ENCODE measurements around the gene SKAP1.
A peak's percentile ranks its signal among the peaks of the same experiment; 100 is the strongest.

The SKAP1 gene

DNA sequence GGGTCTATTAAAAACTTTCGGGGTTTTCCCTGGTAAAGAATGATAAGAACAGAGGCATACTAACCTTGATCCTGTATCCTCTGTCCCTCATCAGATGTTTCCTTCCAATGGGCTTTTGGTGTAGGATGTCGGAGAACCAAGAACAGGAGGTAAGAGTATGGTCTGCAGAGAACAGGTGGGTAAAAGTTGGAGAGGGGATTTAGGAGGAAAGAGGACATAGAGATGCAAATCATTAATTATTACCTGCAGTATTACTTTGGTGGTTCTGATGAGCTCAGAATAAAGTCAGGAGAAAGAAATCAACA, 318.1 kb downstream of the SKAP1 start:
- no peak for TF ChIP-seq POLR2A (IDR thresholded peaks at IDR 0.05; ENCODE audit: low read length)
- TF ChIP-seq GATA1 (IDR thresholded peaks at IDR 0.05; ENCODE audit: low read depth, low read length) = no peak

DNA sequence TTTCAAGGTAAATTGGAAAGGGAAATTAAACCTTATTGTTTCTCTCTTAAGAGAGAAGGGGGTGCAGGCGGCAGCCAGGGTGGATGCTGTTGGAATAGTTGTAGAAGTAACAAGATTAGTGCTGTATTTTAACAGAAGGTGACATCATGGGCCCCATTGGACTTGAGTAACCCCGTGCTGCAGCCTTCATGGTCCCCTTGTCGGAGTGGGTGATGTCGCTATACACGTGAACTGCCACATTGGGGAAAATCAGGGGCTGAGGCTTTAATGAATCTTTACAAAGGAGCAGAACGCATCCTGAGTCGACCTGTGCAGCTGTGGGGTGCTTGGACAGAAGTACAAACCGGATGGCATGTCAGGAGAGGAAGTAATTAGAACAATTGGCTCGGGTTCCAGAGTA, 319.3 kb downstream of the SKAP1 start:
- TF ChIP-seq GATA1 (IDR thresholded peaks at IDR 0.05; ENCODE audit: low read depth, low read length) (no peak), POLR2A (IDR thresholded peaks at IDR 0.05; ENCODE audit: low read length) (no peak)
- DNase-seq = no peak

More for the DNA sequence above, 318.1 kb downstream of the SKAP1 start:
- no peak for DNase-seq

DNA sequence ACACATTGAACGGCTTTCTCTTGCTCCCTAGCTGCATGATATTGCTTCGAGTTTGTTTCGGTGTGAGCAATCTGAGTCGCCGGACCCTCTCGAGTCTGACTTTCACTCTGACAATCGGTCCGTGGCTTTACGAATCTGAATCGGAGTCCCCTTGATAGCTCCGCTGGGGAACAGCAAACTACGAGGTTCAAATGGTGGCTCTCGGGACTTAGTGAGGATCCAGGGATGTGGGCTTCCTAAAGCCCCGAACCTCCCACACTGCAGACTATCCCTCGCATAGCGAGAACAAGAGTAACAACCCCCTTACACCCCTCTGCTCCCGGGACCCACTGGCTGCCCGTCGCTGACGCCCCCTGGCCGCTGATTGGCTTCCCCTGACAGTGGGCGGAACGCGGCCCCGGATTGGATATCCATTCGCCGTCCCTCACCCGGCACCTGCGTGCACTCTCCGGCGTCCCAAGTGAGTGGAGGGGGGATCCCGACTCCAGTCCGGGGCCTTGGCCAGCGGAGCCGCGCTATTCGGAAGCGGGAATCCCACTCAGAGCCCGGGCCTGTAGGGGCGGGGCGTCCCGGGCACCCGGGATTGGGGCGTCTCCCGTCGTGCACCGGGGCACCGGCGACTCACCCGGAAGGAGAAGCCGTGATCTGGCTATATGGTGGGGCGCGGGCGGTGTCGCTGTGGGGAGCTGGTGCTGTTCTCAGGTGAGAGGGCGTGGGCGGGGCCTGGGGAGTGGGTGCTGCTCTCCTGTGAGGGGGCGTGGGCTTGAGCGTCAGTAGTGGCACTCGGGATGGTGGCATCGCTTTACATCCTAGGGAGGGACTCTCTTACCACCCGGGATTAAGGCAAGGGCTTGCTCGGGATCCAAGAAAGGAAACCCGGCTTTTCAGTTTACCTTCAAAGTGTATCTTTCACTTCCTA, 322.6 kb downstream of the SKAP1 start, which contains the start of gene SNX11:
Gene SNX11 (plus strand): TSS at position 630 of the 919 bp plus-strand sequence. CDS start 4,278 bp downstream, outside the sequence.
- peak; percentile 89 to 92 for DNase-seq
- TF ChIP-seq GATA1 (IDR thresholded peaks at IDR 0.05; ENCODE audit: low read depth, low read length) (no peak), POLR2A (IDR thresholded peaks at IDR 0.05; ENCODE audit: low read length) (peak; percentile 76)

DNA sequence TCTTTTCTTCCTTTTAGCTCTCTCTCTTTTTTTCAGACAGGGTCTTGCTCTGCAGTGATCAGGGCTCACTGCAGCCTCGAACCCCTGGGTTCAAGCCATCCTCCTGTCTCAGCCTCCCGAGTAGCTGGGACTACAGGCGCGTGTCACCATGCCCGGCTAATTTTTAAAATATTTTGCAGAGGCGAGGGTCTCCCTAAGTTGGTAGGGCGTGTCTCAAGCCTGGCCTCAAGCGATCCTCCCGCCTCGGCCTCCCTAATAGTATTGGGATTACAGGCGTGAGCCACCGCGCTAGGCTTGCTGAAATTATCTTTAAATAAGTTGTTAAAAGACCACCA, 323.2 kb downstream of the SKAP1 start:
- no peak for DNase-seq
- TF ChIP-seq GATA1 (IDR thresholded peaks at IDR 0.05; ENCODE audit: low read depth, low read length) (no peak), POLR2A (IDR thresholded peaks at IDR 0.05; ENCODE audit: low read length) (no peak)

DNA sequence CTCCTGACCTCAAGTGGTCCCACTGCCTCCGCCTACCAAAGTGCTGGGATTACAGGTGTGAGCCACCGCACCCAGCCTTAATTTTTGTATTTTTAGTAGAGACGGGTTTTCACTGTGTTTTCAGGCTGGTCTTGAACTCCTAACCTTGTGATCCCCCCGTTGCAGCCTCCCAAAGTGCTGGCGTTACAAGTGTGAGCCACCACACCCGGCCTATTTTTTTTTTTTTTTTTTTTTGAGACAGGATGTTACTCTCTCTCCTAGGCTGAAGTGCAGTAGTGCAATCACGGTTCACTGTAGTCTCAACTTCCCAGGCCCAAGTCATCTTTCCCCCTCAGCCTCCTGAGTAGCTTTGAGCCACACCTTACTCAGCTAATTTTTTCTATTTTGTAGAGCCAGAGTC, 325.6 kb downstream of the SKAP1 start:
- DNase-seq = no peak
- no peak for TF ChIP-seq POLR2A (IDR thresholded peaks at IDR 0.05; ENCODE audit: low read length)
- no peak for TF ChIP-seq GATA1 (IDR thresholded peaks at IDR 0.05; ENCODE audit: low read depth, low read length)

DNA sequence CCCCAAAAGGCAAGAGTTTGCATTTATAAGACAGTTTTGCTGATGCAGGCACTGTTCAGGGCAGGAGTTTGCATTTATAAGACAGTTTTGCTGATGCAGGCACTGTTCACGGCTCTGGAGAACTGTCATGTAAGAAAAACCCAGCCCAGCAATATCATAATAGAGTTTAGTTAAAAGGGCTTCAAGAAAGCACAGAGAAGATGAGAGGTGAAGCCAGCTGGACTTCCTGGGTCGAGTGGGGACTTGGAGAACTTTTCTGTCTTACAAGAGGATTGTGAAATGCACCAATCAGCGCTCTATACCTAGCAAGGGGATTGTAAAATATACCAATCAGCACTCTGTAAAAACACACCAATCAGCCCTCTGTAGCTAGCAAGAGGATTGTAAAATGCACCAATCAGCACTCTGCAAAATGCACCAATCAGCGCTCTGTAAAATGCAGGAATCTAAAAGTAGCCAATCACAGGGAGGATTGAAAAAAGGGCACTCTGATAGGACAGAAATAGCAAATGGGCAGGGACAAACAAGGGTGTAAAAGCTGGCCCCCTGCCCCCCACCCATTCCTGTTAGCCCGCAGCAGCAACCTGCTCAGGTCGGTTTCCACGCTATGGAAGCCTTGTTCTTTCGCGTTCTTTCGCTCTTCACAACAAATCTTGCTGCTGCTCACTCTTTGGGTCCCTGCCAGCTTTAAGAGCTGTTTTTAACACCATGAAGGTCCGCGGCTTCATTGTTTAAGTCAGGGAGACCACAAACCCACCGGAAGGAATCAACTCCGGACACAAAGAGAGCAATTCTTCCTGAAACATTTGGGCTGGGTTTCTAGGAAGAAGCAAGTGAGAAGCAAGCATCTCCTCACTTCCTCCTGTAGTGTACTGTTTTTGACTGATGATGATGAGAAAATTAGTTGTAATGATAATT, 327.0 kb downstream of the SKAP1 start:
- DNase-seq = peak; percentile 48 to 65
- TF ChIP-seq POLR2A (IDR thresholded peaks at IDR 0.05; ENCODE audit: low read length) (no peak), GATA1 (IDR thresholded peaks at IDR 0.05; ENCODE audit: low read depth, low read length) (no peak)

DNA sequence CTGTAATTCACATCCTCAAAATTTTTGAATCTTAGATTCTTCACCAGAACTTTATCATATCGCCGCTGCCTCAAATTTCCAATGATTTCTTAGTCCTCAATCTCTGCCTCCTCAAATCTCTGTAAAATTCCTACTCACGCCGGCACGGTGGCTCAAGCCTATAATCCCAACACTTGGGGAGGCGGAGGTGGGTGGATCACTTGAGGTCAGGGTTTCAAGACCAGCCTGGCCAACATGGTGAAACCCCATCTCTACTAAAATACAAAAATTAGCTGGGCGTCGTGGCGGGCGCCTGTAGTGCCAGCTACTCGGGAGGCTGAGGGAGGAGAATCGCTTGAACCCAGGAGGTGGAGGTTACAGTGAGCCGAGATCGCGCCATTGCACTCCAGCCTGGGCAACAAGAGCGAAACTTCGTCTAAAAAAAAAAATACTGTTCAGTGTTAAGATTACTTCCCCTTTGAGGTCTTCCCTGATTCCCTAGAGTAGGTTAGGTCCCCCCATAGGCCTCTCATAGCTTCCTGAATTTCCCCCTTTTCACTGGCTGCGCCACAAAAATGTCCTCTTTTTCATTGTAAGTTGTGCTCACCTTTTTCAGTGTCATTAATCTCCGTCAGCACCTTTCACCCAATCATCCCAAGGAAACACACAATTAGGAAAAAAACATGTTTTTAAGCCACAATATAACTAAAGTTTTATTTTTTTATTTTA, 327.8 kb downstream of the SKAP1 start:
- no peak for DNase-seq
- TF ChIP-seq POLR2A (IDR thresholded peaks at IDR 0.05; ENCODE audit: low read length) = no peak
- no peak for TF ChIP-seq GATA1 (IDR thresholded peaks at IDR 0.05; ENCODE audit: low read depth, low read length)

DNA sequence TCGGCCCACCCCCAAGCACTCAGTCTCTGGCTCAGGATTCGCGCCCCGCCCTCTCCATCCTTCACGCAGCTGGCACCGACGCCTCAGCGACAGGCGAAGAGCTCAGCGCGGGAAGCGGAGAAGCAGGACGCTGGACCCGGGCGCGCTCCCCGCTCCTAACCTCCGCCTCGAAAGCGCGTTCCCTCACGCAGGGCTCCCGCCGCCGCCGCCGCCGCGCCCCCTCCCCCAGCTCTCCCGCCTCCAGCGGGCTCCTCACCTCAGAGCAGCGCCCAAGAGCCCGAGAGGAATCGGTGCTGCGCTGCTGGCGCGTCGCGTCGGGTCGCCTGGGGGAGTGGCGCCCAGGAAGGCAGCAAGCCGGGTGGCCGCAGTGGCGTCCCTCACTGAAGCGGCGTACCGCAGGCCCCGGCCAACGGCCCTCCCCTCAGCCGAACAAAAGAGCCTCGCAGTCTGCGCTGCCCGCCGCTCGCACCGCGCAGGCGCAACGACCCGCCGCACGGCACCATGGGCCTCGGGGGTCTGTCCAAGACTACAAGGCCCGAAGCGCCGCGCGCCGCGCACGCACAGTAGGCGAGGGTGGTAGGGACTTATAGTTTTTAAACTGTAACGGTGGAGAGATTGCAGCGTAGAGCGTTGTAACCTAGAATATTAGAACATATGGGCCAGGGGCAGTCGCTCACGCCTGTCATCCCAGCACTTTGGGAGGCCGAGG, 328.8 kb downstream of the SKAP1 start, which contains the start of gene CBX1:
Gene CBX1 (minus strand): TSS at position 467 of the 709 bp plus-strand sequence. CDS start 24,474 bp downstream, outside the sequence.
- TF ChIP-seq POLR2A (IDR thresholded peaks at IDR 0.05; ENCODE audit: low read length) (peak; percentile 56), GATA1 (IDR thresholded peaks at IDR 0.05; ENCODE audit: low read depth, low read length) (no peak)
- peak; percentile 94 to 95 for DNase-seq

DNA sequence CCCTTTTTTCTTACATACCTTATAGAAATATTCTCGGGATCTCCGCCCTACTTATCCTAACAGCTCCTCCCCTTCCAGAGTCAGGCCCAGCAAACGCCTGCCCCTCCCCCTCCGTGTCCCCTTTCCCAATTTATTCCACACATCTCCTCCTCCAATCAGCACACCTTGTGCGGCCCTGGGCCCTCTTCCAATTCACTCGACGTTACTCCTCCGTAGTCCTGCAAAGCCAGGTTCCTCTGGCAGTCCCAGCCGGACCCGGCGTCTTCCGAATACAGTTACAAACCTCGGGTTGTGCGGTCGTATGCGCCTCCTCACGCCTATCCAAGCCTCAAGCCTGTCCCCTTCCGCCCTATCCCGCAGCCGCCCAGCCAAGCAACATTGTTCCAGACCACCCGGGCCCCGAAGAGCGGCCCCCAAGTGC, 329.4 kb downstream of the SKAP1 start:
- TF ChIP-seq GATA1 (IDR thresholded peaks at IDR 0.05; ENCODE audit: low read depth, low read length) = no peak
- no peak for TF ChIP-seq POLR2A (IDR thresholded peaks at IDR 0.05; ENCODE audit: low read length)
- no peak for DNase-seq

DNA sequence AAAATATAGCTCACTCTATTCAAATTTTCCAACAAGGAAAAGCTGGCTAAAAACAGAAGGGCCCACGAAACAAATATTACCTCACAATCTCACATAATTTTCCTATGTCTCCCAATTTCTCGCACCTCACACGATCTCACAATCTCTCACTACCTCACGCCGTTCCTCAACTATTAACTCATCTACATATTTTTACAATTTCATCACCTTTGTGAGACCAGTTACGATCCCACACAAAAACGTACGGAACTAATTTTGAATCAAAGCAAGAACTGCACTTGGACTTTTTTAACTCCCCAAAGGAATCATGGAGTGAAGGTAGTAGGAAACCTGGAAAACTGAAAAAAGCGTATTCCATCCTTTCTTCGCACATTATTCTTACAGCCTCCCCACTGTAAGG, 329.9 kb downstream of the SKAP1 start:
- no peak for TF ChIP-seq GATA1 (IDR thresholded peaks at IDR 0.05; ENCODE audit: low read depth, low read length)
- TF ChIP-seq POLR2A (IDR thresholded peaks at IDR 0.05; ENCODE audit: low read length) = no peak
- no peak for DNase-seq

DNA sequence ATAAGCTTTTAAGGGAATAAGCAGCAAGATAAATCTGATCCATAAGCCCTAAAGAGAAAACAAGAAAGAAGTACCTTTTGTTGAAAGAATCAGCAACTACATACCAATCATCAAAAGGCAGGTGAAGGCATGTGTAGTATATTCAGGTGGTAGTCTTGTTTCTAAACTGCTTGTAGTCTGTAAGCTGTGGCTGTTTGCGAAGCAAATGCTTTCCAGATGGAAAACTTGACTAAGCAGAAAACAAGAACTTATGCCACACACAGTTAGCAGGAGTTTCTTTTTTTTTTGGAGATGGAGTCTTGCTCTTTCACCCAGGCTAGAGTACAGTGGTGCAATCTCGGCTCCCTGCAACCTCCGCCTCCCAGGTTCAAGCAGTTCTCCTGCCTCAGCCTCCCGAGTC, 334.4 kb downstream of the SKAP1 start:
- no peak for TF ChIP-seq POLR2A (IDR thresholded peaks at IDR 0.05; ENCODE audit: low read length)
- no peak for TF ChIP-seq GATA1 (IDR thresholded peaks at IDR 0.05; ENCODE audit: low read depth, low read length)

DNA sequence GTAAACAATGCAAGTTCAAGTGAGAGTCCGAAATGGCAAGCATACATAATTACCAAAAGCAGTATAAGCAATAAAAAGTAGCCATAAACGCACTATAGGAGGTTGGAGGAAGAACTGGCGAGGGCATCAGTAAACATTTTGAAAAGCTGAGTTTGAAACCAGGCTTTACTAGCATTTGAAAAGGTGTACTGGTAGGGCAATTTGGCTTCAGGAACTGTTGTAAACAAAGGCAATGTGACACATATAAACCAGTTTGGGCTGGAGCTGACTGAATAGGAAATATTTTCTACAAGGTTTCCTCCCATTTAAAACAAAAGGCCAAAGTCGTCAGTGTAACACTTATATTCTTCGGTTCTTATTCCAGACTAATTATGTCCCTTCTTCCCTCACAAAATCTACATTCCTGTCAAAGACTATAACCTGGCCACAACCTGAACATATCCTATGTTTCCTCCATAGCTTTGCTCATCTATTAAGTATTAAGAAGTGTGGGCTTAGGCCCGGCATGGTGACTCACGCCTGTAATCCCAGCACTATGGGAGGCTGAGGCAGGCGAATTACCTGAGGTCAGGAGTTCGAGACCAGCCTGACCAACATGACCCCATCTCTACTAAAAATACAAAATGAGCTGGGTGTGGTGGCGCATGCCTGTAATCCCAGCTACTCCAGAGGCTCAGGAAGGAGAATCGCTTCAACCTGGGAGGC, 336.5 kb downstream of the SKAP1 start:
- DNase-seq = no peak
- TF ChIP-seq POLR2A (IDR thresholded peaks at IDR 0.05; ENCODE audit: low read length) = no peak
- no peak for TF ChIP-seq GATA1 (IDR thresholded peaks at IDR 0.05; ENCODE audit: low read depth, low read length)

More for the DNA sequence above, 334.4 kb downstream of the SKAP1 start:
- no peak for DNase-seq

All from erythroblast (primary cell).